A549 (cell line): ENCODE results near the gene VSNL1. TPM values are rescaled to one million over a fixed set of nuclear protein-coding genes. Genes with fewer than 3 reads are reported as not detected.

Experiments
- ATAC-seq, 2 experiments: fragments of 200-7000 bp in 1 of 2; fragments of >200 bp in 1 of 2; cut with Nextera tagmentation in 1 of 2; cut with Tn5 transposase in 1 of 2; 3 replicates each; pipeline versions ENCODE4 v1.8.0 to v1.9.1; 2018 to 2020; ENCODE audit warnings: mild to moderate bottlenecking in 1 of 2, moderate library complexity in 1 of 2
- CTCF ChIA-PET: fragments of 300-600 bp; sonication (Branson Sonifier 250); formaldehyde crosslinking; extraction: SDS; loops from one replicate; lab custom pipeline; 2021; ENCODE audit warnings: antibody characterized with exemption, inconsistent platforms; lab: Yijun Ruan, JAX
- POLR2A ChIA-PET: fragments of 350-600 bp; formaldehyde crosslinking; extraction: SDS; loops from one replicate; lab custom pipeline; 2021; ENCODE audit warnings: antibody characterized with exemption, inconsistent platforms; lab: Yijun Ruan, JAX
- DNase-seq, 2 experiments: peaks; one replicate each; pipeline versions ENCODE4 v3.0.0 to v3.0.0-alpha.2; 2011 to 2016; ENCODE audit warnings: low read depth in 1 of 2, low spot score in 1 of 2
- FAIRE-seq: peaks from 2 replicates; lab custom pipeline; 2011; peaks lifted over from hg19 to GRCh38; lab: Jason Lieb, UNC
- H3K27ac ChIP-seq, 2 experiments: fragments of >200 bp; sonication (Bioruptor Twin); formaldehyde crosslinking; 3 replicates each; pipeline ENCODE4 v1.5.1; 2016 to 2017
- H3K4me1 ChIP-seq: fragments of >200 bp; sonication (Bioruptor Twin); formaldehyde crosslinking; 3 replicates; pipeline ENCODE4 v1.6.1; 2016
- H3K4me2 ChIP-seq: fragments of >200 bp; sonication (Bioruptor Twin); formaldehyde crosslinking; 3 replicates; pipeline ENCODE4 v1.6.1; 2016
- H3K4me3 ChIP-seq: fragments of >200 bp; sonication (Bioruptor Twin); formaldehyde crosslinking; 3 replicates; pipeline ENCODE4 v1.5.1; 2016
- H3K9me3 ChIP-seq: fragments of >200 bp; sonication (Bioruptor Twin); formaldehyde crosslinking; 3 replicates; pipeline ENCODE4 v1.6.1; 2016
- MAFK ChIP-seq: fragments of 450-650 bp; IDR thresholded peaks from 2 replicates; pipeline ENCODE4 v1.6.1; 2014; ENCODE audit not compliant: partially characterized antibody
- TFCP2L1 ChIP-seq: fragments of 250-450 bp; sonication (Bioruptor Pico); IDR thresholded peaks from 2 replicates; pipeline ENCODE4 v1.5.0; 2021; ENCODE audit warnings: mild to moderate bottlenecking
- WGBS: methylation state at CpG from one replicate; pipeline ENCODE4 v1.1.6; 2017; ENCODE audit errors: missing lambda C conversion rate; 5-methylcytosine and 5-hydroxymethylcytosine counted together
- polyA plus RNA-seq, 4 experiments: library from polyadenylated mRNA; depleted of rRNA in 3 of 4; stranded (reverse); fragments of >200 nt; fragmentation: RNase III in 1 of 4; extraction: RNeasy Plus Mini Kit Qiagen cat#74134 plus additional on column Dnase treatment in 1 of 4; gene quantifications; 2 replicates in 3 of 4; 3 replicates in 1 of 4; pipeline ENCODE4 v1.2.3, GENCODE V29; 2011 to 2017
- TF ChIP-seq, protein P1 (sequence below): fragments of >200 bp; sonication (Bioruptor Twin); formaldehyde crosslinking; IDR thresholded peaks from 3 replicates; pipeline ENCODE4 v1.5.1; 2016

Gene VSNL1
- polyA plus RNA-seq, 2 of the 4 experiments (the other 2 are of a cell fraction) = not detected

DNA sequence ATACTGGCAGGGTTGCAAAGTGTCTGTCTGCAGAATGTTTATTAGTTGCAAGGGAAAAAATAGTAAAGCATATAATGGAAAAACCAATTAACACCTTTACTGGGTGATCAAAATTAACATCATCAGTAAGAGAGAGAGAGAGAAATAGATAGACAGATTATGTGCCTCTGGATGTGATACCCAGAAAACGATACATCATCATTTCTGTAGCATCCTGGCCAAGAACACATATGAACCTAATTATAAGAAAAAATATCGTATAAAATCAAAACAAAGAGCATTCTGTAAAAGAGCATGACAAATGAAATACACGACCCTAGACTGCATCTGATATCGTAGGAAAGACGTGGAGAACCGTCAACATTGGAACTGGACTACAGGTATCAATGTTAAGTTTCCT, 148.5 kb downstream of the VSNL1 start:
- Histone ChIP-seq H3K27ac (no peak overlapping the region), H3K9me3 (peaks cover 3% of the 10 kb centered on the region; the same call in 2 of the 3 replicates), H3K4me1 (no peaks in the 10 kb centered on the region), H3K4me3 (no peak overlapping the region), H3K4me2 (no peak overlapping the region)
- FAIRE-seq (no peak), DNase-seq (no peak), ATAC-seq (no peak)
- POLR2A ChIA-PET = no interaction called here
- TF ChIP-seq MAFK (peak; percentile 40), TFCP2L1 (no peak)
- 90% methylated on average over 6 of the region's 6 CpGs for WGBS
- CTCF ChIA-PET = no interaction called here

DNA sequence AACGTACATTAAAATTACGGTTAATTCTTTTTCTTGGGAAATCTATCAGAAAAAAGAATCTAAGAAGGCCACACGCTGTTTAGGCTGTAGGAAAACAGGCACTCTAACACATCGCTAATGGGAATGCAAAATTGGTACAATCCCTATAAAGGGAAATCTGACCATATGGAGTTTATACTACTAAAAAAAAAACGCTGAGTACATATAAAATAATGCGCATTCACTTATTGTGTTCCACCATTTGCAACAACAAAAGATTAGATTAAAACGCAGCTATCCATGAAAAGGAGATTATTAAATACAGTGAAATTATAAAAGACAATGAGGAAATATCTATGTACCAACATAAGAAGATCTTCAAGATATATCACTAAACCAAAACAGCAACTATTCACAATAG, 150.3 kb downstream of the VSNL1 start:
- TF ChIP-seq, protein P1, sequence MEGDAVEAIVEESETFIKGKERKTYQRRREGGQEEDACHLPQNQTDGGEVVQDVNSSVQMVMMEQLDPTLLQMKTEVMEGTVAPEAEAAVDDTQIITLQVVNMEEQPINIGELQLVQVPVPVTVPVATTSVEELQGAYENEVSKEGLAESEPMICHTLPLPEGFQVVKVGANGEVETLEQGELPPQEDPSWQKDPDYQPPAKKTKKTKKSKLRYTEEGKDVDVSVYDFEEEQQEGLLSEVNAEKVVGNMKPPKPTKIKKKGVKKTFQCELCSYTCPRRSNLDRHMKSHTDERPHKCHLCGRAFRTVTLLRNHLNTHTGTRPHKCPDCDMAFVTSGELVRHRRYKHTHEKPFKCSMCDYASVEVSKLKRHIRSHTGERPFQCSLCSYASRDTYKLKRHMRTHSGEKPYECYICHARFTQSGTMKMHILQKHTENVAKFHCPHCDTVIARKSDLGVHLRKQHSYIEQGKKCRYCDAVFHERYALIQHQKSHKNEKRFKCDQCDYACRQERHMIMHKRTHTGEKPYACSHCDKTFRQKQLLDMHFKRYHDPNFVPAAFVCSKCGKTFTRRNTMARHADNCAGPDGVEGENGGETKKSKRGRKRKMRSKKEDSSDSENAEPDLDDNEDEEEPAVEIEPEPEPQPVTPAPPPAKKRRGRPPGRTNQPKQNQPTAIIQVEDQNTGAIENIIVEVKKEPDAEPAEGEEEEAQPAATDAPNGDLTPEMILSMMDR = no peak
- TF ChIP-seq MAFK = peak; percentile 49
- ChIA-PET POLR2A (no interaction called here), CTCF (no interaction called here)
- H3K4me3 ChIP-seq = no peak overlapping the region
- no peaks in the 10 kb centered on the region for H3K4me1 ChIP-seq
- DNase-seq (no peak), ATAC-seq (no peak), FAIRE-seq (no peak)
- H3K9me3 ChIP-seq = peaks cover 3% of the 10 kb centered on the region; the same call in 2 of the 3 replicates
- WGBS = 93% methylated on average over 7 of the region's 7 CpGs
- H3K4me2 ChIP-seq = no peak overlapping the region
- no peak overlapping the region for H3K27ac ChIP-seq

Other genes starting within 250 kb of the VSNL1 start
- not detected in 2 replicates for gene RAD51AP2, start 22.3 kb upstream of the VSNL1 start, polyA plus RNA-seq (2011; rRNA removed)
- not detected in 3 replicates for gene RAD51AP2, start 22.3 kb upstream of the VSNL1 start, polyA plus RNA-seq (2017; fragmentation: RNase III; extraction: RNeasy Plus Mini Kit Qiagen cat#74134 plus additional on column Dnase treatment)
- 34.2 and 51.6 TPM in 2 replicates for gene SMC6, start 213.1 kb downstream of the VSNL1 start, polyA plus RNA-seq (2011; rRNA removed)
- gene SMC6, start 213.1 kb downstream of the VSNL1 start, polyA plus RNA-seq (2017; fragmentation: RNase III; extraction: RNeasy Plus Mini Kit Qiagen cat#74134 plus additional on column Dnase treatment) = 26.0 to 30.7 TPM (median 29.9 TPM) in 3 replicates
- 31.6 and 40.7 TPM in 2 replicates for gene GEN1, start 213.4 kb downstream of the VSNL1 start, polyA plus RNA-seq (2011; rRNA removed)
- gene GEN1, start 213.4 kb downstream of the VSNL1 start, polyA plus RNA-seq (2017; fragmentation: RNase III; extraction: RNeasy Plus Mini Kit Qiagen cat#74134 plus additional on column Dnase treatment) = 16.2 to 18.1 TPM (median 16.8 TPM) in 3 replicates